Measurements from ENCODE around the gene CAMK1D. TPM values are rescaled to one million over a fixed set of nuclear protein-coding genes. Genes with fewer than 3 reads are reported as not detected.

The CAMK1D gene
- total and polyA plus RNA-seq, 2 experiments from 2014 or later: 4.6 to 7.2 TPM

GRCh38 chr10:12480440-12480839, 131.1 kb downstream of the CAMK1D start:
- Histone ChIP-seq H3F3A (replicated peaks; ENCODE audit: low read depth) (no peaks in the 10 kb centered on the region; the same call in 1 of the 2 replicates), H3K4me2 (no peak overlapping the region), H2AFZ (no peak overlapping the region), H3K4me3 (no peak overlapping the region), H3K36me3 (ENCODE audit: insufficient read depth) (no peaks in the 10 kb centered on the region), H3K4me1 (ENCODE audit: insufficient read depth) (peaks cover 17% of the 10 kb centered on the region), H4K20me1 (replicated peaks; ENCODE audit: insufficient read depth) (no peaks in the 10 kb centered on the region), H3K27me3 (ENCODE audit: insufficient read depth) (no peaks in the 10 kb centered on the region), H3K79me2 (replicated peaks; ENCODE audit: insufficient read depth) (no peaks in the 10 kb centered on the region), H3K27ac (ENCODE audit: low read depth) (no peak overlapping the region), H3K9me2 (ENCODE audit: insufficient read depth) (0 out of 2 replicates have a peak, but pooled peaks cover 3% of the 10 kb centered on the region)
- Mint-ChIP-seq H3K9me3 (peaks cover 16% of the 10 kb centered on the region), H3K27me3 (ENCODE audit: insufficient read depth, low read depth, poor library complexity) (peaks cover 9% of the 10 kb centered on the region), H3K27ac (no peak overlapping the region), H3K4me1 (peaks cover 30% of the 10 kb centered on the region), H3K4me3 (no peak overlapping the region), H3K36me3 (ENCODE audit: low read depth) (peaks cover 15% of the 10 kb centered on the region; the same call in 2 of the 3 replicates)
- DNase-seq (ENCODE audit: low spot score): no peak
- no peak for TF ChIP-seq ZNF462 (CRISPR knock-in tag; IDR thresholded peaks at IDR 0.05)
- no peak for TF ChIP-seq CREB1 (CRISPR knock-in tag; IDR thresholded peaks at IDR 0.05; ENCODE audit: low read depth)
- TF ChIP-seq ZNF114 (CRISPR knock-in tag; IDR thresholded peaks at IDR 0.05): no peak
- TF ChIP-seq ZNF331 (CRISPR knock-in tag; IDR thresholded peaks at IDR 0.05; ENCODE audit: low read depth): no peak
- no peak for ATAC-seq

GRCh38 chr10:12481924-12482323, 132.6 kb downstream of the CAMK1D start:
- no peak for DNase-seq (ENCODE audit: low spot score)
- H3K4me2 ChIP-seq: 0 out of 2 replicates have a peak overlapping the region, but pooled peaks have one; percentile 61
- peak overlapping the region; percentile 77 for H3K27ac Mint-ChIP-seq
- H3K36me3 Mint-ChIP-seq (ENCODE audit: low read depth): peaks cover 15% of the 10 kb centered on the region; the same call in 2 of the 3 replicates
- H2AFZ ChIP-seq: no peak overlapping the region
- H3K27ac ChIP-seq (ENCODE audit: low read depth): peak overlapping the region; percentile 67; the same call in 1 of the 2 replicates
- ATAC-seq: peak; percentile 8; the same call in 2 of the 3 replicates
- H3K27me3 Mint-ChIP-seq (ENCODE audit: insufficient read depth, low read depth, poor library complexity): peaks cover 7% of the 10 kb centered on the region
- H3K9me3 Mint-ChIP-seq: peaks cover 16% of the 10 kb centered on the region
- H3K4me1 ChIP-seq (ENCODE audit: insufficient read depth): peaks cover 17% of the 10 kb centered on the region
- no peak overlapping the region for H3K4me3 ChIP-seq
- H3K36me3 ChIP-seq (ENCODE audit: insufficient read depth): no peaks in the 10 kb centered on the region
- H3K4me1 Mint-ChIP-seq: peaks cover 33% of the 10 kb centered on the region
- no peaks in the 10 kb centered on the region for H3K79me2 ChIP-seq (replicated peaks; ENCODE audit: insufficient read depth)
- no peaks in the 10 kb centered on the region for H3K9me2 ChIP-seq (ENCODE audit: insufficient read depth)
- TF ChIP-seq POLR2AphosphoS5 (IDR thresholded peaks at IDR 0.05; ENCODE audit: low read depth) (no peak), NANOG (IDR thresholded peaks at IDR 0.05; ENCODE audit: borderline replicate concordance) (no peak), REST (IDR thresholded peaks at IDR 0.05; ENCODE audit: unreplicated experiment) (no peak), CREB1 (CRISPR knock-in tag; IDR thresholded peaks at IDR 0.05; ENCODE audit: low read depth) (no peak), ZNF114 (CRISPR knock-in tag; IDR thresholded peaks at IDR 0.05) (no peak), EZH2 (IDR thresholded peaks at IDR 0.05; ENCODE audit: low read depth, unreplicated experiment) (no peak)
- TF ChIP-seq, protein P1, sequence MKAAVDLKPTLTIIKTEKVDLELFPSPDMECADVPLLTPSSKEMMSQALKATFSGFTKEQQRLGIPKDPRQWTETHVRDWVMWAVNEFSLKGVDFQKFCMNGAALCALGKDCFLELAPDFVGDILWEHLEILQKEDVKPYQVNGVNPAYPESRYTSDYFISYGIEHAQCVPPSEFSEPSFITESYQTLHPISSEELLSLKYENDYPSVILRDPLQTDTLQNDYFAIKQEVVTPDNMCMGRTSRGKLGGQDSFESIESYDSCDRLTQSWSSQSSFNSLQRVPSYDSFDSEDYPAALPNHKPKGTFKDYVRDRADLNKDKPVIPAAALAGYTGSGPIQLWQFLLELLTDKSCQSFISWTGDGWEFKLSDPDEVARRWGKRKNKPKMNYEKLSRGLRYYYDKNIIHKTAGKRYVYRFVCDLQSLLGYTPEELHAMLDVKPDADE (IDR thresholded peaks at IDR 0.05): no peak
- H3F3A ChIP-seq (replicated peaks; ENCODE audit: low read depth): no peaks in the 10 kb centered on the region; the same call in 1 of the 2 replicates
- H3K27me3 ChIP-seq (ENCODE audit: insufficient read depth): no peaks in the 10 kb centered on the region
- no peak overlapping the region for H3K4me3 Mint-ChIP-seq
- H4K20me1 ChIP-seq (replicated peaks; ENCODE audit: insufficient read depth): no peaks in the 10 kb centered on the region
